Esophagus muscularis mucosa (tissue), 4 donors: Measurements from ENCODE around the gene EDARADD. TPM values are rescaled to one million over a fixed set of nuclear protein-coding genes. Genes with fewer than 3 reads are reported as not detected.
"Not testable (repeated sequence)": the region's sequence is repeated elsewhere in the genome, so short reads cannot be mapped to it uniquely, and the experiment has no call there.

Experiments
- DNase-seq: peaks from one replicate; pipeline ENCODE4 v3.0.0-alpha.2; 2017; ENCODE audit errors: extremely low spot score
- H3K27ac ChIP-seq, 4 donors: fragments of 200-600 bp; sonication (generic); replicated peaks in 1 of 4; 1 replicate in 3 of 4; 2 replicates in 1 of 4; pipeline ENCODE4 v1.5.1; 2016 to 2019; ENCODE audit warnings: mild to moderate bottlenecking in 1 of 4
- H3K27me3 ChIP-seq, 4 donors: fragments of 200-600 bp; sonication (generic); one replicate each; pipeline versions ENCODE4 v1.5.1 to v1.6.0; 2016 to 2019
- H3K36me3 ChIP-seq, 4 donors: fragments of 200-600 bp; sonication (generic); one replicate each; pipeline ENCODE4 v1.5.1; 2016 to 2019
- H3K4me1 ChIP-seq, 4 donors: fragments of 200-600 bp; sonication (generic); one replicate each; pipeline ENCODE4 v1.5.1; 2016 to 2019
- H3K4me3 ChIP-seq, 4 donors: fragments of 200-600 bp; sonication (generic); 1 replicate in 2 of 4; 2 replicates in 2 of 4; pipeline ENCODE4 v1.5.1; 2016 to 2019; ENCODE audit warnings: mild to moderate bottlenecking in 4 of 4, moderate library complexity in 1 of 4
- H3K9me3 ChIP-seq, 4 donors: fragments of 200-600 bp; sonication (generic); 1 replicate in 3 of 4; 2 replicates in 1 of 4; pipeline ENCODE4 v1.5.1; 2016 to 2019
- CTCF ChIP-seq, 3 experiments: fragments of 200-600 bp in 2 of 3; fragments of 450-650 bp in 1 of 3; sonication (generic) in 2 of 3; IDR thresholded peaks; one replicate each; pipeline ENCODE4 v1.5.1; 2017 to 2019; ENCODE audit warnings: antibody characterized with exemption in 3 of 3, mild to moderate bottlenecking in 2 of 3, moderate library complexity in 1 of 3
- EP300 ChIP-seq: sonication (generic); formaldehyde crosslinking; IDR thresholded peaks from one replicate; pipeline ENCODE4 v1.6.1; 2017; ENCODE audit warnings: antibody characterized with exemption
- POLR2A ChIP-seq: fragments of 450-650 bp; IDR thresholded peaks from one replicate; pipeline ENCODE4 v1.6.1; 2017; ENCODE audit warnings: antibody characterized with exemption, moderate library complexity, mild to moderate bottlenecking, low read depth
- POLR2AphosphoS5 ChIP-seq, 2 donors: sonication (generic); formaldehyde crosslinking; IDR thresholded peaks; one replicate each; pipeline ENCODE4 v1.6.1; 2017; ENCODE audit warnings: antibody characterized with exemption in 2 of 2
- WGBS: methylation state at CpG from one replicate; pipeline ENCODE4 v1.1.5; 2018; 5-methylcytosine and 5-hydroxymethylcytosine counted together
- intact Hi-C: fragments of 100-400 bp; cut with DNase I; formaldehyde crosslinking; loops from one replicate; pipeline ENCODE4 v1.15.1; 2023
- total RNA-seq, 4 donors: library from RNA; depleted of rRNA; stranded (reverse); fragments of >200 nt; gene quantifications; one replicate each; pipeline versions ENCODE4 v1.1.0 to v1.2.1, GENCODE V29; 2016

Gene EDARADD
- total RNA-seq, 4 donors from 2014 or later, result 0.66 to 1.6 TPM; not detected in 2

DNA sequence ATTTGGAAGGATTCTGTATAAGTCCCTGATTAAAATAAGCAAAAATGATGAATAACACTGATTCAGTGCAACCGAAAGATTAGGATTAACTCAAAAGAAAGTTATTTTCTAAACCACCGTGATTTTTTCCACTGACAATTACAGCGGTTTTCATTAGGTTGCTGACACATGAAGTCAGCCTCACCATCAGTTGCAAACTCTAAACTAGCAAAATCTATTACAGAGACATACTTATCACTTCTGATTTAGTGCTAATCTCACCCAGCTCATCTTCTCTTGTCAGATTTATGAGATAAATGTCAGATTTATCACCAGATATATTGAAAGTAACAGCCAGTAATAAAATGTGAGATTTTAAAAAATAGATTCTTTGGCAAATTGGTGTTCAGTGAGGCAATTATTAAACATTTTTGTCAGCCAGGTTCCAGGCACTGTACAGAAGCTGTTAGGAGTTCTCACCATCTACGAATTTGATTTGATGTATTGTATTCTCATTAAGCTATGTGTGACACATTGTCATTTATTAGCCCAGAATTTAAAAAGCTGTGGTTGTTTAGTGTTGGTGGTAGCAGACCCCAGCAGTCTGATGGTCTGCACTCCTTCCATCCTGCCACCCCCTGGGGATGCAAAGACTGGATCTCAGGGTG lies 92.4 kb downstream of the EDARADD start:
- no peaks in the 10 kb centered on the region for H3K27me3 ChIP-seq
- DNase-seq, result no peak
- 76% methylated on average over 4 of the region's 4 CpGs for WGBS
- no peaks in the 10 kb centered on the region for H3K36me3 ChIP-seq
- no peak overlapping the region for H3K27ac ChIP-seq
- no peaks in the 10 kb centered on the region for H3K4me1 ChIP-seq
- TF ChIP-seq EP300 (no peak), CTCF (IDR thresholded peaks at IDR 0.05) (no peak), POLR2A (no peak), POLR2AphosphoS5 (IDR thresholded peaks at IDR 0.05) (no peak)
- H3K4me3 ChIP-seq, result no peak overlapping the region
- H3K9me3 ChIP-seq, result no peaks in the 10 kb centered on the region
- intact Hi-C loops, result no loop called here

DNA sequence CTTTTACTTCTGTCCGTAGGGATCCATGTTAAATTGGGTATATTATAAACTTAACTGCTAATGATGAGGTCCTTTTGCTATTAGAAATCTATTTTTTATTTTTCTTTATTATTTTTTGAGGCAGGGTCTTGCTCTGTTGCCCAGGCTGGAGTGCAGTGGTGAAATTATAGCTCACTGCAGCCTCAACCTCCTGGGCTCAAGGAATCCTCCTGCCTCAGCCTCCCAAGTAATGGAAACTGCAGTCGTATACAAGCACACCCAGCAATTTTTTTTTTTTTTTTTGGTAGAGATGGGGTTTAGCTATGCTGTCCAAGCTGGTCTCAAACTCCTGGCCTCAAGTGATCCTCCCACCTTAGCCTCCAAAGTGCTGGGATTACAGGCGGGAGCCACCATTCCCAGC lies 95.1 kb downstream of the EDARADD start:
- 93% methylated on average over 3 of the region's 3 CpGs for WGBS
- not testable (repeated sequence) for H3K4me1 ChIP-seq, H3K36me3 ChIP-seq, H3K27ac ChIP-seq, H3K4me3 ChIP-seq, DNase-seq, H3K9me3 ChIP-seq, H3K27me3 ChIP-seq
- intact Hi-C loops, result loop anchor here (2.0 kb wide), 1 partner anchor 382 kb away; no protein-coding TSS in a partner anchor

GRCh38 chr1:236489710-236490377 lies 95.8 kb downstream of the EDARADD start:
- no peaks in the 10 kb centered on the region for H3K27me3 ChIP-seq
- DNase-seq, result no peak
- H3K4me1 ChIP-seq, result peaks cover 0 to 4% (median 3%) of the 10 kb centered on the region in 4 donors
- H3K36me3 ChIP-seq, result no peaks in the 10 kb centered on the region
- TF ChIP-seq EP300 (no peak), CTCF (IDR thresholded peaks at IDR 0.05) (peak; percentile 53 to 61 (median 60))
- 53% methylated on average over 11 of the region's 11 CpGs for WGBS
- H3K4me3 ChIP-seq, result no peak overlapping the region
- no peaks in the 10 kb centered on the region for H3K9me3 ChIP-seq
- no peak overlapping the region for H3K27ac ChIP-seq
- intact Hi-C loops, result loop anchor here (2.0 kb wide), 1 partner anchor 383 kb away; no protein-coding TSS in a partner anchor

DNA sequence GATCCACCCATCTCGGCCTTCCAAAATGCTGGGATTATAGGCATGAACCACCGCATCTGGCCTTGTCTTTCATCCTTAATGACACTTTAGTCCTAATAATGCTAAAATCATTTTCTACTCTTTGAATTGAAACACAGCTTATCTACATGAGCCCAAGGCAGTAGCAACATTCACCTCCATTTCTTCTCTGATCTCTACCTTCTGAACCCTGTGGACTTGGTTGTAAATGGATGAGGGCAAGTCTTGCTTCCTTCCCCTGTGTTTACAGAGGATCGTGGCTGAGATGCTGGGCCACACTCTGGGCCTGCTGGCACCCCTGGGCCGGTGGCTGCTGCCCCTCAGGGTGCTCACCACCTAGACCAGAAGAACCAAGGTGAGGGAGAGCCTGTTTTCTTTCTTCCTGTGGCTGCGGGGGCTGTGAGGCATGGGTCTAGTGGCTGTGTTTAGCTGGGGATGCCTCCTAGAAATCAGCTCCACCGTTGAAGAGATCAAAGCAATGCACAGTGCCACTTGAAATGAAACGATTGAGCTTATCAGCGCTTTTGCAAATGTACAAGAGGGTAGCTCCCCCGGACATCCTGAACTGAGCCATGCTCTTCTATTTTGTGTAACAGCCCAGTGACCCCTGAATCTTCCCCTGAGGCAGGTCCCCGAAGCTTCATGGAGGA lies 97.5 kb downstream of the EDARADD start:
- Histone ChIP-seq H3K4me3 (no peak overlapping the region), H3K4me1 (peaks cover 0 to 8% (median 7%) of the 10 kb centered on the region in 4 donors), H3K36me3 (no peaks in the 10 kb centered on the region), H3K9me3 (no peaks in the 10 kb centered on the region), H3K27me3 (no peaks in the 10 kb centered on the region), H3K27ac (no peak overlapping the region)
- no peak for DNase-seq
- no peak for TF ChIP-seq CTCF (IDR thresholded peaks at IDR 0.05)
- no peak for TF ChIP-seq EP300
- TF ChIP-seq POLR2AphosphoS5 (IDR thresholded peaks at IDR 0.05), result no peak
- no peak for TF ChIP-seq POLR2A
- intact Hi-C loops, result no loop called here
- 77% methylated on average over 9 of the region's 10 CpGs for WGBS

DNA sequence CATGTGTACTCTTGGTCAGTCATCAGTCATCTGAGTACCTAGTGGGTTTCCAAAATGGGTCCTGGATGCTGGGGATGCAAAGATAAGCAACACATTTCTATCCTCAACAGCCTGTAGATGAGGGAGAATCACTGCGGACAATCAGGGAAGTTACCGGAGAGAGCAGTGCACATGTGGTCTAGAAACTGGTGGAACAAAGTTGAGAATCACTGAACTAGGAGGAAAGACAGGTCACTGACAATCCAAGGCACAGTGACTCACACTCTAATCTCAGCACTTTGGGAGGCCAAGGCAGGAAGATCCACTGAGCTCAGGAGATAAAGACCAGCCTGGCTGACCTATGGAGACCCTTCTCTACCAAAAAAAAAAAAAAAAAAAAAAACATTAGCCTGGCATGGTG lies 98.3 kb downstream of the EDARADD start:
- Histone ChIP-seq H3K27ac (no peak overlapping the region), H3K4me1 (peaks cover 0 to 8% (median 7%) of the 10 kb centered on the region in 4 donors), H3K27me3 (no peaks in the 10 kb centered on the region), H3K4me3 (no peak overlapping the region), H3K9me3 (no peaks in the 10 kb centered on the region), H3K36me3 (no peaks in the 10 kb centered on the region)
- 96% methylated on average over 2 of the region's 2 CpGs for WGBS
- TF ChIP-seq POLR2A, result no peak
- TF ChIP-seq EP300, result no peak
- TF ChIP-seq CTCF (IDR thresholded peaks at IDR 0.05), result no peak
- TF ChIP-seq POLR2AphosphoS5 (IDR thresholded peaks at IDR 0.05), result no peak
- no peak for DNase-seq
- intact Hi-C loops, result no loop called here
